GM13976 (cell line): ENCODE measurements around the gene MTFR2.

Source experiments
- DNase-seq: peaks from one replicate; pipeline ENCODE4 v3.0.0; 2012; ENCODE audit warnings: low spot score
- CTCF ChIP-seq: IDR thresholded peaks from 2 replicates; pipeline ENCODE4 v1.5.1; 2012; ENCODE audit warnings: borderline replicate concordance, mild to moderate bottlenecking; ENCODE audit not compliant: insufficient read depth; ENCODE audit errors: extremely low read depth, missing control alignments, control extremely low read depth
- in situ Hi-C: fragments of 300-500 bp; cut with MboI; formaldehyde crosslinking; loops from one replicate; pipeline ENCODE4 v1.12.0; 2022; ENCODE audit warnings: low sequenced_read_pairs, mixed read lengths, inconsistent platforms; ENCODE audit not compliant: unreplicated experiment

Gene MTFR2

DNA sequence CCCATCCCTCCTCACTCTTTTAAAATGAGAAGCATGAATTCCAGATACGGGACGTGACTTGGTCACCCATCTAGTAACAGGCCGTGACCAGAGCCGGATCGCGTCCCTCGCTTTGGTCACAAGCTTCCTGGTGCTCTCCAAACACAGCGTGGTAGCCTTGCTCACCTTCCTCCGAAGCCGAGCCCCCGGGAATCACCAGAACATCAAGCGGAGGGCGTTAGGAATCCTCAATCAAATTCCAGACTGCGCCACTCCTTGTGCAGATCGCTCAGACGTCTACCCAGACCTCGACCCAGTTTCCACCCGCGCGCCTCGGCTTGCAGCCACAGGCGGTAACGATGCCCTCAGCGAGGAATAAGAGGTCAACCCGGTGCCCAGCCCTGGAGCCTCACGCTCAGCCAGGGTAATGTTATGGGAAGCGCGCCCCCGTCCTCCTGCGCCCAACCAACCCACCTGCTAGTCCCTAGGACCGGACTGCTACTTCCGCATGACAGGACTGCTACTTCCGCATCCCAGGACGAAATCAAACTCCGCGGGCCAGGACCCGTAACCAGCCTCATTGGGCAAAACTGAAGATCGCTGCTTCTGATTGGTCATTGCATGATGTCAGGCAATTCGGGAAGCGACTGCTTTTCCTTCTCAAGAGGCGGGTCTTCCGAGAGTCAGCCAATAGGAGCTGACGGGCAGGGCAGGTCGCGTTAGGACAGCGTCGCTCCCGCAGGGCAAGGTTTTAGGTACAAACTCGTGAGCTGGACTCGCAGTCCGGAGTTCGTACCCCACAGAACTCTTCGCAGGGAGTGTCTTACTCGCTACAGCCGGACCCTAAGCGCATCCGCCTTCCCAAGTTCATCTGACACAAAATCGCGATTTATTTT, at the start of gene MTFR2:
MTFR2 (minus strand) TSS at position 501 of the 875 bp plus-strand sequence. CDS start 1,212 bp downstream, outside the sequence.
- in situ Hi-C loops: no loop called here
- peak; percentile 93 for DNase-seq
- no peak for TF ChIP-seq CTCF

DNA sequence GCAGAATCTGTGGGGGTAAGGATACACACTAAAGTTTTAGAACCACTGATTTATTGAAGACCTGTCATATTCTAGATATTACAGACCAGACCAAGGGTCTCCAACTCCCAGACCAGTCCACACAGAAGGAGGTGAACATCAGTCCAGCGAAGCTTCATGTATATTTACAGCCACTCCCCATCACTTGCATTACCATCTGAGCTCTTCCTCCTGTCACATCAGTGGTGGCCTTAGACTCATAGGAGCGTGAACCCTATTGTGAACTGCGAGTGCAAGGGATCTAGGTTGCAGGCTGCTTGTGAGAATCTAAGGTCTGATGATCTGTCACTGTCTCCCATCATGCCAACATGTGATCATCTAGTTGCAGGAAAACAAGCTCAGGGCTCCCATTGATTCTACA, 44.5 kb upstream of the MTFR2 start:
- in situ Hi-C loops: no loop called here
- DNase-seq: no peak
- no peak for TF ChIP-seq CTCF

GRCh38 chr6:136290410-136291010, 40.4 kb upstream of the MTFR2 start:
- TF ChIP-seq CTCF: no peak
- peak; percentile 50 for DNase-seq
- in situ Hi-C loops: no loop called here

GRCh38 chr6:136289579-136290409, 39.7 kb upstream of the MTFR2 start, which contains the start of gene BCLAF1:
TSS of gene BCLAF1 (minus strand) at chr6:136289846. CDS start at chr6:136279866, 9,980 bp downstream.
- peak; percentile 96 for DNase-seq
- in situ Hi-C loops: no loop called here
- TF ChIP-seq CTCF: no peak

DNA sequence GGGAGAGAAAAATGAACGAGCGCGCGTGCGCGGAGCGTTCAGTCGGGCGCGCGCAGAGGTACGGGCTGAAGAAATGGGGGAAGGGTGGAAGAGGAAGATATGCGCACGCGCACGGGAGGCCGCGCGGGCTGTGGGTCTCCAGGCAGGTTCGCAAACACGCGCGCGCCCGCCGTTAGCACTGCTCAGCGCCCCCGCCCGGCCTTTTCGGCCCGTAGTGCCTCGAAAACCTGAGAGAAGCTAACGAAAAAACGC, 39.1 kb upstream of the MTFR2 start:
- no peak for TF ChIP-seq CTCF
- DNase-seq: peak; percentile 86
- in situ Hi-C loops: no loop called here

DNA sequence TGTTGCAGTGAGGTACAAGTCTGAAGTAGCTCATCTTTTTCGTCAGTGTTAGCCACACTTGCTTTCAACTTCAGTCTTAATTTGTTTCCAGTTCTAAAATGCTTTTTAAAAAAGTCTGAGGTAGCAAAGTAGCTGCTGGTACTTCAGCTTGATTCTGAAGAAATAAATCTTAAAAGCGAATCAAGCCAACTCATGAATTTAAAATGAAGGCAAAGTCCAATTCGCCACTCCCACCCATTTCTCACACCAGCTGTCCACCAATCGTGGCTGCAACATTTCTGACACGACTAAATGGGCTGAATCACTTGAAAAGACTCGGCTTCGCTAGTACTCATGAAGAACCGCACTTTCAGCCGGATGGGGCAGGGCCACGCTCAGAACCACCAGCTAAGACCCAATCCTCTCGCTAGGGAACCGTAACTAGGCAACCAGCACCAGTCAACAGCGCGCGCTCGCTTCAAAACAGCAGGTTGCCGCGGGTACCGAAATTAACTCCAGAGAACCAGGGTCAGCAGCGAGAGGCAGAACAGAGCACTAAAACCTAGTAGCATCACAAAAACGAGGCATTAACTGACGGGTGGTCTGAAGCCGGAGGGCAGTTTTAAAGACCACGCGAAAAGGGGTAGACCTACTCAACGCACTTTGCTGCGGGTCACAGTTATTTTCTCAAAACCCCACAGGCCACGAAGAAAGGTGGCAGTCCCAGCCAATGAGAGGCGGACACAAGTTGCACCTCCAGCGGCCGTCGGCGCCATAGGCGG, 38.6 kb upstream of the MTFR2 start:
- in situ Hi-C loops: no loop called here
- peak; percentile 41 for DNase-seq
- TF ChIP-seq CTCF: no peak
